Thyroid gland (tissue), 4 donors: ENCODE measurements around the gene SIX5.

Experiments used
- CTCF ChIP-seq, 6 experiments: fragments of 200-600 bp in 3 of 6; fragments of 450-650 bp in 3 of 6; sonication (generic) in 3 of 6; IDR thresholded peaks; one replicate each; pipeline ENCODE4 v1.5.1; 2016 to 2019; ENCODE audit warnings: antibody characterized with exemption in 6 of 6, mild to moderate bottlenecking in 2 of 6, inconsistent platforms in 1 of 6, moderate library complexity in 1 of 6
- POLR2A ChIP-seq, 2 donors: fragments of 450-650 bp; IDR thresholded peaks; one replicate each; pipeline ENCODE4 v1.6.1; 2017; ENCODE audit warnings: antibody characterized with exemption in 2 of 2, mild to moderate bottlenecking in 2 of 2, moderate library complexity in 1 of 2

- no peak for TF ChIP-seq CTCF (IDR thresholded peaks at IDR 0.05)
- no peak for TF ChIP-seq POLR2A (IDR thresholded peaks at IDR 0.05)
Observed at GRCh38 chr19:45771311-45771933, 2.4 kb upstream of the SIX5 start.
